Measurements from ENCODE around the gene C1QTNF4. TPM values are rescaled to one million over a fixed set of nuclear protein-coding genes. Genes with fewer than 3 reads are reported as not detected.
"Not testable (repeated sequence)": the region's sequence is repeated elsewhere in the genome, so short reads cannot be mapped to it uniquely, and the experiment has no call there.

Gene C1QTNF4
- total RNA-seq = 0.13 and 0.16 TPM in 2 replicates
- polyA plus RNA-seq (2012) = 0.24 TPM

DNA sequence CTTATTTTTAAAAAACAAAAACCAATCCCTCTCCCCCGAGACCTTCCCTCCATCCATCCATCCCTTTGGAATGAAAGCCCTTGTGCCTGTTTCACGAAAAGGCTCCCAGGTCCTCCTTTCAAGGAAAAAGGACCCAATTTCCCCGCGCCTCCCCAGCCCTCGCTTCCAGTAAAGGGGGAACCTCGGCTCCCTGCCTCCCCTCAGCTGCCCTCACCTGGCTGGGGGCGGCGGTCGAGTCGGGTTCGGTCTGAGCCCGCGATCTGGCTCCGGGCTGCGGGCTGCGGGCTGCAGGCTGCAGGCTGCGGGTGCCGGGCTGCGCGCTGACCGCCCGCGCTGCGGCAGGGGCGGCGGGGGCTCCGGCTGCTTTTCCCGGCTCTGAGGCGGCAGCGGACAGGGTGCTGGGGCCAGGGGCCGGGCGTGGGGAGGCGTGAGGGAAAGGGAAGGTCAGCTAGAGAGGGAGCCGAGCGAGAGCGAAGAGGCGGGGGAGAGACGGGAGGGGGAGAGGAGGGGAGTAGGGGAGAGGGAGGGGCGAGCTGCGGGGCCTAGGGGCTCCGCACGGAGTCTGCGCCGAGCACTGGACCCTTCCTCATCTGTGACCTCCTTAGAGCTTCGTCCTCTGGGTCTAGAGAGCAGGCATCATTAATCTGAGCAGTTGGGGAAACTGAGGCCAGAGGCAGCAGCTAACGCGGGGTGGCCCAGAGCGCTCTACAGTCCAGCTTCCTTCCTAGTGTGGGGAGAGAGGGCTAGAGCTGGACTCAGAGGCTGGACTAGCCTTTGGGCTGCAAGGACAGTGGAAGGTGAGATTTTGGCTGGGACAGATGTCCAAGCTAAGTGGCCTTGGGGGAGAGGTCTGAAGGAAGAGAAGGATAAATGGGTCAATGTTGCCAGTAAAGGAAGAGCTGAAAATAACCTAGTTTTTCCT, at the start of gene C1QTNF4:
TSS of gene C1QTNF4 (minus strand) at position 478 of the 922 bp plus-strand sequence. CDS start 3,601 bp downstream, outside the sequence.
- DNase-seq (ENCODE audit: low read depth) = no peak

- DNase-seq (ENCODE audit: low read depth) = peak; percentile 98
Measured at GRCh38 chr11:47642099-47642855, 48.1 kb upstream of the C1QTNF4 start, which contains the start of gene MTCH2. Gene MTCH2 (minus strand): TSS chr11:47642559. CDS start chr11:47642465, 94 bp downstream.

- DNase-seq (ENCODE audit: low read depth) = peak; percentile 11
Measured at GRCh38 chr11:47641600-47642098, 47.4 kb upstream of the C1QTNF4 start.

- DNase-seq (ENCODE audit: low read depth) = not testable (repeated sequence)
Measured at GRCh38 chr11:47640506-47640905, 46.3 kb upstream of the C1QTNF4 start.

GRCh38 chr11:47636331-47636730, 42.1 kb upstream of the C1QTNF4 start:
- not testable (repeated sequence) for DNase-seq (ENCODE audit: low read depth)

DNA sequence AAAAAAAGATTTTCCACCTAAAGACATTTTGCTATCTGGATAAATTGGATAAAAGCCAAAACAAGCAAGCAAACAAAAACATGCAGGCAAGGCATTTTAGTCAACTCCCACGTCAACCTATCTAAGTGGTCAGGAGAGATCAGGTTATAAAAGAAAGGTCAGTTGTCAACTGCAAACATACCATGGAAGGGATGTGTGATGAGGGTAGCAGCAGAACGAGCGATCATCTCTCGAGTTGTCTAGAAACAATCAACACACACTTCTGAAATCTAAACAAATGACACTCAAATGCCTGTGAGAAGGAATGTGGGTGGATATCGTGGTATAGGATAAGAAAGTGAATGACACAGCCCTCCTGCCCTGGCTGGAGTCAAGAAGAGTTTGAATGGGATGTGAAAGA, 37.3 kb upstream of the C1QTNF4 start:
- DNase-seq (ENCODE audit: low read depth) = no peak

GRCh38 chr11:47628026-47628425, 33.8 kb upstream of the C1QTNF4 start:
- no peak for DNase-seq (ENCODE audit: low read depth)

GRCh38 chr11:47626234-47626633, 32.0 kb upstream of the C1QTNF4 start:
- DNase-seq (ENCODE audit: low read depth) = no peak

DNA sequence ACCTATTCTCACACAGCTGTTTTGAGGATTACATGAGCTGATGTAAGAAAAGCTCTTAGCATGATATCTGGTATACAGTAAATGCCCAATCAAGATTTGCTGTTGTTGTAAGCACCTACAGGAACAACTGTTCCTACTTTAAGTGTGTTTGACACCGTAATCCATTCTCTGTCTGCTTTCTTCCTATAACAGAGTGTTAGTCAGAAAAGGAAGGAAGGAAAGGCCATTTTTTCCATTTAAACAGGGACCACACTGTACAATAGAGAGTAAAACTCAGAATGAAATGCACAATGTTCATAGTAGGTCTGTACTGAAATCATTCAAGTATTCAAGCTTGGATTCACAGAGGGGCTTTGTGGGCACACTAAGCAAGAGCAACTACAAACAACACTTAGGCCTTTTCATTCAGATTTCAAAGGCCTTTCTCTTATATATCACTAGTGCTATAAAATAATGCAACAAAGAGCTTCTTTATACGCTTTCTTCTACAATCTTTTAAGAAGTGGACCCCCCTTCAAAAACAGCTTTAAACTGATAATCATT, 26.7 kb upstream of the C1QTNF4 start:
- no peak for DNase-seq (ENCODE audit: low read depth)

DNA sequence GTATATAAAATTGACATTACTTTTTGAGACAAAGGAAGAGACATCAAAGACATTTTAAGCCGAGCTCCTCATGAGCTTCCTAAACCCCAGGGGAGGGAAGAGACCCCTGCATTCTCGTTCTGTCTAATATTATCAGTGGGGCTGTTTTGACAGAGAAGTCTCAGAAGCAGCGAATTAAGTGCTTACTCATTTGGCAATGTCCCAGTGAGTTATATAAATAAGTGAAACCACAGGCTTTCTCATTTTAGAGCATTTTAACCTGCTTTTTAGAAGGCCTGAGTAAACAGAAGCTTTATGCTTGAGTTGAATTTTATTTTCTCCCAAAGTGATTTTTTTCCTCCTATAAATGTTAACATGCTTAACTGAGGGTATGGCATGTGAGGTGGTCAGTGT, 23.2 kb upstream of the C1QTNF4 start:
- DNase-seq (ENCODE audit: low read depth) = peak; percentile 30

- DNase-seq (ENCODE audit: low read depth) = peak; percentile 83
Measured at GRCh38 chr11:47616726-47617416, 22.7 kb upstream of the C1QTNF4 start.

DNA sequence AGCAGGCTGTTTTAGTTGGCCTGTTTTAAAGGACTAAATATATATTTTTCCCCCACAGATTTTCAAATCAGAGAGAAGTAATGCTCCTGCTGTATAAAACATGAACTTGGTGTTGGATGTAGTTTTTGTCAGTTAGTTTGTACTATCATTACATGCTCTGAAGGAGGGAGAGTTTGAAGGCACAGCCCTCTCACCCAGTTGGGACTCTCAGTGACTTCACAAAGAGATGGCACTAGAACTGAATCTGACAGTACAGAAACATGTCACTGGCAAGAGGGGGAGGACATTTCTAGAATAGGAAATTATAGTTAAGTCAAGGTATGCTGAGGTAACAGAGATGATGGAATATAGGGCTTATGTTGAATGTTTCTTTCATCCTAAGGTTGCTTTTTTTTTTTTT, 21.0 kb upstream of the C1QTNF4 start:
- no peak for DNase-seq (ENCODE audit: low read depth)

DNA sequence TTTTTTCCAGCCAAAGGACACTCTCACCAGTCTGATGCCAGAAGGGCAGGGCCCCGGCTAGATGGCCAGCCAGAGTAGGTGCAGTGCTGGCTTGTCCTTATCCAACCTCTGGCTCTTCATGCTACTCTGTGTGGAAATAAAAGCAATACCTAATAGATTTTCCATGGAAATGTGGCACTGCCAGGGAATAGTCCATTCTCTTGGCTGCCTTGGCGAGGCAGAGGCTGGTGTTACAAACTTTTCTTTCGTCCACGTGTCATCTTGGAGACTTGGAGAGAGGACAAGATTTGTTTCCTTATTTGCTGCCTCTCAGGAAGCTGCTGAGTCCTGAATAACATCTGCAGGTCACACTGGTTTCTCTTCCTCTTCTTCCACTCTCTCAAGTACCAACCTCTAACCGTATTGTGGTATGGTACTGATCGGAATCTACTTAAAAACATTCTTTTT, 17.2 kb upstream of the C1QTNF4 start:
- no peak for DNase-seq (ENCODE audit: low read depth)

DNA sequence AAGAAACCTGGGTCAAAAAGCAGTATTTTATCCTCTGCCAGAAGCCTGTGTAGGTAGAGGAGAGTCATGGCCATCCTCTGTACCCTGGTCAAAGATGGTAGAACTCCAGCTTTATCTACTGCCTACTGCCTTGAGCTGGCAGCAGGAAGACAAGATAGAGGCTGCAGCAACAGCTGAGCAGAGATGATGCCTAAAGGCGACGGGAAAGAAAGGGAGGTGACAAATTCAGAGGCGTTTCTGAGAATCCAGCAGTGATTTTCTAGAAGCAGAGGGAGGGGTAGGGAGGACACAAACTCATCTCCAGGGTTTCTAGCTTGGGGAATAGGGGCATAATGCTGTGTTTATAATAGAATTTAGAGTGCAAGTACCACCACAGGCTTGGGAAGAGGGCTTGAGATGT, 15.5 kb upstream of the C1QTNF4 start:
- no peak for DNase-seq (ENCODE audit: low read depth)

DNA sequence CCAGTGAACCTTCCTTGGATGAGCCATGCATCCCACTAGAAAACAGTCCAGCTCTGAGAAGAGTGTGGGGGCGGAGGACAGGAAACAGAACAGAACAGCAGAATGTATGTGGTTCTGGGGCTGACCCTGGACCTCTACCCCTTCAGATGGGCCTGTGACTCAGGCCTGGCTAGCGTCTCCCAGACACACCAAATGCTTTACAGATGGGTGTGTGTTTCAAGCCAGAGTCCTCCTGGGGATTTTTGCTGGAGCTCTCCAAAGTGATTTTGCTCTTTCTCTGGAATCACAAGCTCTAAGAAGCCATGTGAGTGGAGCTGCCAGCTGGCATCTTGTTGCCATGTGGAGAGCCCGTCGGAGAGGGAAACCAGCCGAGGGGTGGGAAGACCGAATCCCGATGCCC, 13.2 kb upstream of the C1QTNF4 start:
- DNase-seq (ENCODE audit: low read depth) = peak; percentile 77

DNA sequence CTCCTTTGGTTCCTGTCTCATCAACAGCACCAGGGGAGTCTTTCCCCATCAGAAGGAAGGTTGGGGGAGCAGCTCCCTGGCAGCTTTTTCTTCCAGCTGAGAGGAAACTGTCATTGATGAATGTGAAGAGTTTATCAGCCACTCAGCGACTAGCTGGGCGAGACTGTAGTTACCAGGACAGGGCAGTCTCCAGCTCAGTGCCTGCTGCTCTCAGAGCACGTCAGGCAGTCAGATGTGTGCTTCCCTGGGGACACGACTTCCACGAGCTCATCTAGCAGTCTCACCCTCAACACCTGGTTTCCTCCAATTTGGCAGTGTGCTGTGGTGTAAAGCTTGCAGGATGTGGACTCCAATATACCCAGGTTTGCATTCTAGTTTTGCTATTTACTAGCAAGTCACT, 12.5 kb upstream of the C1QTNF4 start:
- DNase-seq (ENCODE audit: low read depth) = peak; percentile 22

DNA sequence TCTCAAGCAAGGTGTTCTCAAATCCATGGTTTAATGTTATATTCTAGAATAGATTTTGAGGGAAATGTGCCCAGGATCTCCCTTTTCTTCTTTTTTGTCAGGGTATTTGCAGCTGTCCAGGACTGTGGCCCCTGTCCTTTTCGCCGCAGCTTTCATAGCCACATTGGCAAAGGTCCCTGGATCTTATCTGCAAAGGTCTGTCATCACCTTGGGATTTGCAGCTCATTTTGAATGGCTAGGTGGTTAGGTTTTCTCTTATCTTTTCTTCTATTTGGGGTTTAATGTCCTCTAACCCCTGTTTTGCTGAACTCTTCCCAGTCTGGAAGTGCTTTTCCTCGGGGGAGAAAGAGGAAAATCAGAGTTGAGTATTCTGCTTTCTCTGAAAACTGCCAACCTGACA, 11.7 kb upstream of the C1QTNF4 start:
- DNase-seq (ENCODE audit: low read depth) = no peak

DNA sequence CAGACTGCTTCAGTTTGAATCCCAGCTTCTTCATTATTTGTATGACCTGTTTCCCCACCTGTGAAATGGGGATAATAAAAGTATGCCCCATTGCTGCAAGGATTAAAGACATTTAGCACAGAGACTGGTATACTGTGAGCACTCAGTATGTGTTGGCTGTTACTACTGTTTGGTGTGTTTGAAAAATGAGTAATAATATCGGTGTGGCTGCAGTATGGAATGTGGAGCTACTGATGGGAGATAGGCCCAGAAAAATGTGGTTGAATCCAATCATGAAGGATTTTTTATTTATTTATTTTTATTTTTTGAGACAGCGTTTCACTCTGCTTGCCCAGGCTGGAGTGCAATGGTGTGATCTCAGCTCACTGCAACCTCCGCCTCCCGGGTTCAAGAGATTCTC, 9.1 kb upstream of the C1QTNF4 start:
- DNase-seq (ENCODE audit: low read depth) = no peak

DNA sequence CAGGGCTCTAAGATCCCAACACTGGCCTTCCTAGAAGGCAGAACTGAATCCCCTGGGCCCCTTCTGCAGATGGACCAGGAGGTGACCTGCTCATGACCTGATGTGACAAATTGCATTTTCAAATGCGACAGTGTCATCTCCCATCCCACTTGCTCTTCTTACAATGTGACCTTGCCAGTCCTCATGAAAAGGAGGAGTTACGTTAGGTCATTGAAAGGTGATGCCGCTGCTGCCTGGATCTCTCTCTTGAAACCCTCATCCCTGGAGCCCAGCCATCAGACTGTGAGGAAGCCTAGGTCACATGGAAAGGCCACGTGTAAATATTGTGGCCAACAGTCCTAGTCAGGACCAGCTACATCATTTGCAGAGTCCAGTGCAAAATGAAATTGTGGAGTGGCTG, 5.7 kb upstream of the C1QTNF4 start:
- peak; percentile 10 for DNase-seq (ENCODE audit: low read depth)

- no peak for DNase-seq (ENCODE audit: low read depth)
Measured at GRCh38 chr11:47595967-47596366, 1.8 kb upstream of the C1QTNF4 start.

- DNase-seq (ENCODE audit: low read depth) = no peak
Measured at GRCh38 chr11:47595029-47595428, 818 bp upstream of the C1QTNF4 start.
